GM19043 (cell line): ENCODE results near the gene KRT27.
"Not testable (repeated sequence)": the region's sequence is repeated elsewhere in the genome, so short reads cannot be mapped to it uniquely, and the experiment has no call there.

Experiments used
- ATAC-seq: cut with Tn5 transposase; IDR thresholded peaks from one replicate; pipeline ENCODE4 v1.9.1; 2021; ENCODE audit warnings: low read depth; ENCODE audit not compliant: unreplicated experiment

KRT27 gene, protein sequence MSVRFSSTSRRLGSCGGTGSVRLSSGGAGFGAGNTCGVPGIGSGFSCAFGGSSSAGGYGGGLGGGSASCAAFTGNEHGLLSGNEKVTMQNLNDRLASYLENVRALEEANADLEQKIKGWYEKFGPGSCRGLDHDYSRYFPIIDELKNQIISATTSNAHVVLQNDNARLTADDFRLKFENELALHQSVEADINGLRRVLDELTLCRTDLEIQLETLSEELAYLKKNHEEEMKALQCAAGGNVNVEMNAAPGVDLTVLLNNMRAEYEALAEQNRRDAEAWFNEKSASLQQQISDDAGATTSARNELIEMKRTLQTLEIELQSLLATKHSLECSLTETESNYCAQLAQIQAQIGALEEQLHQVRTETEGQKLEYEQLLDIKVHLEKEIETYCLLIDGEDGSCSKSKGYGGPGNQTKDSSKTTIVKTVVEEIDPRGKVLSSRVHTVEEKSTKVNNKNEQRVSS

GRCh38 chr17:40782450-40782849, at the start of gene KRT27:
Gene KRT27 (minus strand): TSS chr17:40782550. CDS start chr17:40782493, 57 bp downstream.
- no peak for ATAC-seq

DNA sequence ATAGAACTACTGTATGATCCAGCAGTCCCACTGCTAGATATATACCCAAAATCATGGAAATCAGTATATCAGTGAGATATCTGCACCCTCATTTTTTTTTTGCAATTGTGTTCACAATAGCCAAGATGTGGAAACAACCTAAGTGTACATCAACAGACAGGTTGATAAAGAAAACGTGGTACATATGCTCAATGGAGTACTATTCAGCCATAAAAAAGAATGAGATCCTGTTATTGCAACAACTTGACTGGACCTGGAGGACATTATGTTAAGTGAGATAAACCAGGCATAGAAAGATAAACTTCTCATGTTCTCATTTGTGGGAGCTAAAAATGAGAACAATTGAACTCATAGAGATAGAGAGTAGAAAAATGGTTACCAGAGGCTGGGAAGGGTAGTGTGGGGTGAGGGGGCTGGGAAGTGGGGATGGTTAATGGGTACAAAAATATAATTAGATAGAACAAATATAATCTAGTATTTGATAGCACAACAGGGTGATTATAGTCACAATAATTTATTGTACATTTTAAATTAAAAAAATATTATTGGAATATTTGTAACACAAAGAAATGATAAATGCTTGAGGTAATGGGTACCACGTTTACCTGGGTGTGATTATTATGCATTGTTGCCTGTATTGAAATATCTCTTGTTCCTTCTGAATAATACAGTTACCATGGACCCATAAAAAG, 47.9 kb upstream of the KRT27 start:
- ATAC-seq, result no peak

- ATAC-seq, result no peak
These were observed 46.2 kb upstream of the KRT27 start for GRCh38 chr17:40828454-40829044.

DNA sequence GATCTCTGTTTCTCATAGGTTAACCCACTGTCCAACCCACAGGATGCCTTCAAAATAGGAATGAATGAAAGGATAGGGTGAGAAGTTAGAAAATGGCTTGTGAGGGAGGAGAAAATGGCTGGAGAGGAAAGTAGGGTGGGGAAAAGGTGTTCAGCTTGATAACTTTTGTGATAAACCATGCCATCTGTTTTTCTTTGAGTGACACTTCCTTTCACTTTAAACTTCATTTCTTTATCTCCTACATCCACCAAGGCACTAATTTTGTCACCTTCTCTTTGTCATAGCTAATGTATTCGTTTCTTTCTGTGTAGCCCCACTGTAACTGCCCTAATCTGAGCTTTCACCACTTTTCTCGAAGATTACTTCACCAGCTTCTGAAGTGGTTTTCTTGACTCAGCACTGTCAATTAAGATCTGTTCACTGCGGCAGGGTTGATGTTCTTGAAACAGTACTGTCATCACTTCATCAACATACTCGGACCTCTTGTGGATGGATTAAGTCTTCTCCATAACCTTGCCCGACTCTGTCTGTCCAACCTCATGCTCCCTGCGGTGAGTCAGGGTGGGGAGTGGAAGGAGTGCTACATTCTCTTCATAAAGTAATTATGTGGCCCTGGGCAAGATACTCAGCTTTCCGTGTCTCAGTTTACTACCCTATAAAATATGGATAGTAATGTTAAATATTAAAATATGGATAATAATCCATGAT, 45.5 kb upstream of the KRT27 start:
- no peak for ATAC-seq

DNA sequence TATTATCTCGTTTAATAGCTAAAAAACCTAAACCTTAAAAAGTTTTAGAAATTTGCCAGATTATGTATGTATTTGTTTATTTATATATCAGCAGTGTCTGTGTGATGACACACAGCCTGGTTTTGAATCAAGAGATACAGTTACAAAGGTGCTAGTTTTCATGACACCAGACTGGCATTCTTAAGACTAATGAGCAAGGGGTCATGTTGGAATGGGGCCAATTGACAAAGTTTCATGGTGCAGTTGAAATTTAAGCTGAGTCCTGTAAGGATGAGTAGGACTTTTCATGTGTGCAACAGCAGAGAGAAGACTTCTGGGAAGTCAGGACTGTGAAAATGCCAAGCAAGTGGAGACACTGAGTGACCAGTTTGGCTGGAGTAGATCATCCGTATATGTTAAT, 43.2 kb upstream of the KRT27 start:
- ATAC-seq, result no peak

GRCh38 chr17:40824015-40824832, 41.9 kb upstream of the KRT27 start:
- ATAC-seq, result no peak

GRCh38 chr17:40822132-40822812, 39.9 kb upstream of the KRT27 start, which contains the start of gene KRT10:
Gene KRT10 (minus strand): TSS chr17:40822614. CDS start chr17:40822585, 29 bp downstream.
- ATAC-seq, result no peak

GRCh38 chr17:40821536-40821935, 39.2 kb upstream of the KRT27 start:
- no peak for ATAC-seq

- no peak for ATAC-seq
These were observed 38.0 kb upstream of the KRT27 start for GRCh38 chr17:40820228-40820838.

- ATAC-seq, result no peak
These were observed 37.3 kb upstream of the KRT27 start for GRCh38 chr17:40819528-40820125.

GRCh38 chr17:40818733-40819527, 36.6 kb upstream of the KRT27 start:
- ATAC-seq, result no peak

DNA sequence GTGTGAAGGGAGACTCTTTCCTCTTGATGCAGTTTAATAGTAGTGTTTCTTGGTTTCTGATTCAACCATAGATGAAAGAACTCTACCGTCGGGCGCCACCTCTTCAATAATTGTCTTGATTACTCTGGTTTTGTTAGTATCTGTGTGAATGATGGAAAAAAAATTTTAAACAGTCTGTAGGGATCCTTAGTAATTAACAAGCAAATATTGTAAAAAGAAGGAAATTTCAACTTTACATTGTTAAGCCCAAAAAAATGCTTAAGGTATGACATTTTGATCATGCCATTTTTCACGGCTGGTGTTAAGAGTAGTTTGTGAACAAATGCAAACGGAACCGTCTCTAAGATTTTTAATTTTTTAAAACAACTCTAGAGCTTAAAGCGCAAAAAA, 36.0 kb upstream of the KRT27 start:
- no peak for ATAC-seq

GRCh38 chr17:40817103-40817682, 34.8 kb upstream of the KRT27 start:
- ATAC-seq, result no peak

- ATAC-seq, result no peak
These were observed 34.2 kb upstream of the KRT27 start for GRCh38 chr17:40816569-40816968.

- ATAC-seq, result no peak
These were observed 33.0 kb upstream of the KRT27 start for GRCh38 chr17:40815381-40815780.

- ATAC-seq, result not testable (repeated sequence)
These were observed 32.3 kb upstream of the KRT27 start for GRCh38 chr17:40814657-40815056.

- ATAC-seq, result no peak
These were observed 31.5 kb upstream of the KRT27 start for GRCh38 chr17:40813804-40814203.
